HG03565 (cell line): ENCODE results near the gene SMPD2.
A peak's percentile ranks its signal among the peaks of the same experiment; 100 is the strongest.
"Not testable (repeated sequence)": the region's sequence is repeated elsewhere in the genome, so short reads cannot be mapped to it uniquely, and the experiment has no call there.

Experiments used
- ATAC-seq: cut with Tn5 transposase; IDR thresholded peaks from one replicate; pipeline ENCODE4 v1.9.1; 2021; ENCODE audit warnings: mild to moderate bottlenecking, moderate library complexity; ENCODE audit not compliant: unreplicated experiment

SMPD2 gene

DNA sequence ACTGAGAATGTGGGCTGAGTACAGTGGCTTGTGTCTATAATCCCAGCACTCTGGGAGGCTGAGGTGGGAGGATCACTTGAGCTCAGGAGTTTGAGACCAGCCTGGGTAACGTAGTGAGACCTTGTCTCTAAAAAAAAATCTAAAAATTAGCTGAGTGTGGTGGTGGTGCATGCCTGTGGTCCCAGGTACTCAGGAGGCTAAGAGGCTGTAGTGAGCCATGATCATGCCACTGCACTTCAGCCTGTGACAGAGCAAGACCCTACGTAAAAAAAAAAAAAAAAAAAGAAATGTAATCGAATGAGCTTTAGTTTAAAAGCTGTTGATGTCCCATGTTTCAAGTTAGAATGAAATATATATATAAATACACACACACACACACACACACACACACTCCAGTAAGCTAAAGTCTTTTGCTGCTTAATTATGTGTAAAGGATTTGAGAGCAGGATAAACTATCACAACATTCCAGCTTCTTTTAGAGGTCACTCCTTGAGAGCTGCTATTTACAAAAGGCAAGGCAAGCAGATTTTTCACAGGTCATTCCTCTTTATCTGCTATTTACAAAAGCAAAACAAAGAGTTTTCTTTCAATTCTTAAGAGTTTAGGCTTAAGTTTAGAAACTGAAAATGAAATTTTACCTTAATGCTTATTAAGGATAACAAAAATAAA is 19.8 kb downstream of the SMPD2 start:
- ATAC-seq = no peak

DNA sequence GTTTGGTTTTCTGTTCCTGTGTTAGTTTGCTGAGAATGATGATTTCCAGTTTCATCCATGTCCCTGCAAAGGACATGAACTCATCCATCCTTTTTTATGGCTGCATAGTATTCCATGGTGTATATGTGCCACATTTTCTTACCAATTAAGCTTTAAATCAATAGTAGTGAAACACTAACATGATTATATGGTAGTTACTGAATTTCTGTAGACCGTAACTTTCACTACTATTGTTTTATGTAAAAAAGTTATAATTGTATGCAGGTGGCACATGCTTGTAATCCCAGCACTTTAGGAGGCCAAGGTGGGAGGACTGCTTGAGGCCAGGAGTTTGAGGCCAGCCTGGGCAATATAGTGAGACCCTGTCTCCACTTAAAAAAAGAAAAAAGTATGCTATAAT is 20.7 kb downstream of the SMPD2 start:
- ATAC-seq = not testable (repeated sequence)

DNA sequence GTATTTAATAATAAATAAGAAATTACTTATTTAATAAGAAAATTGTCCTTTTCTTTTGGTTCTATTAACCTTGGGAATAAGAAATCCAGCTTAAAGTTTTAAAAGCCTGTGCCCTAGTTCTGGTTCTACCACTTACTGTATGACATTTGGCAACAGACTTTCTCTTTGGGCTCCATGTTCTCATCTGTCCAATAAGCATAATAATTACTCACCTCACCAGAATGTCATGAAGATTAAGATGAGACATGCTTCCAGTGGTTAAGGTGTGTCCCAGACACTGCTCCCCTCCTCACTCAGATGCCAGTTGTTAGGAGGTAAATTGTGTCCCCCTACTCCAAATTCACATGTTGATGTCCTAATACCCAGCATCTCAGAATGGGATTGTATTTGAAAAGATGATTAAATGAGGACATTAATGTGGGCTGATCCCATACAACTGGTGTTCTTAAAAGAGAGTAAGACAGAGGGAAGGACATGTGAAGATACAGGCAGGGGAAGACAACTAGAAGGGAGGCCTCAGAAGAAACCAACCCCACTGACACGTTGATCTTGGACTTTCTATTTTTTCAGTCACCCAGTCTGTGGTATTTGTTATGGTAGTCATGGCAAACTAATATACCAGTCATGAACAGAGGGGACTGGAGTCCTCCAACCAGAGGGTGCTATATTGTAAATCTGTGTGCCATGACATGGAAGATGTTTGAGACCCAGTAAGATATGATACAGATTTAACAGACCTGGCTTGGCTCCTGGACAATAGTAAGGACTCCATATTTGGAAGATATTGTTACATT is 21.4 kb downstream of the SMPD2 start:
- ATAC-seq = no peak

DNA sequence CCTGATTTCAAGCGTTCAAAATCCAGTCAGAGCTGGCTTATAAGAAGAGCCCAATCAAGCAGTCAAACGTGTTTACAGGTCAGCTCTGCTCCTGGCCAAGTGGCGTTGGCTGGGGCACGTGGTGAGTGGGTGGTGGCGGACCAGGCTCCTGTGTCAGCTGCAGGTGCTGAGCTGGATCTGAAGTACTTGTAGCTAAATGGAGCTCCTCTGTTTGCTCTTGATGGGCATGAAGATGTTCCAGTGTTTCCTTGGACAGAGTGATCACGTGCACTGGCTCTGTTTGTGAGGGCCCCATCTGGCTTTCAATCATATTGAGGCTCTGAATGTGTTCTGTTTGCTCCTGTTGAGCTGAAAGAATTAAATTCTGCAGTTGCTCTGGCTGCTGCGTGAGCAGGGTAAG is 25.2 kb downstream of the SMPD2 start:
- ATAC-seq = no peak

DNA sequence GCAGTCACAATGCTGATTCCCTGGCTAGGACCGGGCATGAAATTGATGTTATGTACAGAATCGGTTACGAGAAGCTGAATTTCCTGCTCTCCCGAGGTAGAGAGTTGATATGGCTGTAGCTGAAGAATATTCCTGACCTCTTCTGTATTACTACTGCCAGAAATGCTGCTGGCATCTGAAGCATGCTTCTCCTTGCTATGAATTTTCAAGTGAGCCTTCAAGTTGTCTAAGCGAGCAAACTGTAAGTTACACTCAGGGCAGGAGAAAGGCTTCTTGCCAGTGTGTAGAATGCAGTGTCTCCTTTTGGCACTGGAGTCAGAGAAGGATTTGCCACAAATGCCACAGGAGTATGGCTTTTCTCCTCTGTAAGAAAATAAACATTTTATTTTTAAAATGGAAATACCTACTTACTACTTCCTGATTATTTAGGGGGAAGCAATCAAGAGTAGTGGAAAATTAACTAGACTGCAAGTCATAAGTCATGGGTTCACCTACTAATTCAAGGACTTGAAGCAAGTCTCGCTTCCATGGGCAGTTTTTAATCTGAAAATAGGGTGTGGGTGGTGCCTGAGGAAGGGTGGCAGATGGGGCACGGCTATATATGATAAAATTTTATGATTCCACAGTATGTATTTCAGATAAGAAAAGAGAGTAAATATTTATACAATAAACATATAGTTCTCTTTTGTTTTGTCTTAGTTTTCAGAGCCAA is 25.8 kb downstream of the SMPD2 start:
- ATAC-seq = no peak

DNA sequence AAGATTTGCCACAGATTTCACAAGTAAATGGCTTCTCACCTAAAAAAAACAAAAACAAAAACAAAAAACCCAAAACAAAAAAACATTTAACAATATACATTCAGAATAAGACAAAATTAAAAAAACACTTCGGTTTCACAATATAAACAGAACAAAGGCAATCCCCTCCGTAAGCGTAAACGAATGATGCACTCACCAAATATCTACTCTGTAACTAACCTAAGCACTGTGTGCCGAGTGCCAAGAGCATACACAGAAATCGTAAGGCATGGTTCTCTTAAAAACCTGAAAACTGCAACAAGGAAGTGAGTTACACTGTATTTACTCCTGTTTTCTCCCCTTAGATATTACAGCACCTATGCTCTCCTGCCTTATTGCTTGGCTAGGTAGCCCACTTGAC is 27.2 kb downstream of the SMPD2 start:
- no peak for ATAC-seq

DNA sequence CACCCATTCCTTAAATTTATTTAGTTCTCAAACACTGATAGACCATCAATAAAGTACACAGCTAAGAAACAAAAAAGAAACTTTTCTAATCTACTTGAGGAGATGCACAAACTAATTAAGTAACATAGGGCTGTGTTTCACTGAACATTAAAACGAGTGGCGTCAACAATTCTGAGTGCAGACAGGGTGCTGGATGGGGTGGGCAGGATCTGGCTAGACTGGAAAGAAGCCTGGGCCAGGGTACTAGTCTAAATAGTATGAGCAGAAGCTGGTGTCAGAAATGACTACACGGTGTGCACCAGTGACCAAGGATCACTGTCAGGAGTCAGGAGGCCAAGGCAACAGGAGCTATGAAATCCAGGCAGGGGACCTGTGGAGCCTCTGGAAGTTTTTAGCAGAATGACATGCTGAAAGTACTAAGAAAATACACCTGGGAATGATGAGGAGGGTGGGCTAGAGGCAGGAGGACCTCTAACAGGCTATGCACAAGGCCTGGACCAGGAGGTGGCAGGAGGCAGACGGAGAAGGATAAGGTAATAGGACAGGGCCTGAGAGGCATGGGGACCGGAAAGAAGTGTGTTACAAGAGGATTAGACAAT is 29.2 kb downstream of the SMPD2 start:
- no peak for ATAC-seq

DNA sequence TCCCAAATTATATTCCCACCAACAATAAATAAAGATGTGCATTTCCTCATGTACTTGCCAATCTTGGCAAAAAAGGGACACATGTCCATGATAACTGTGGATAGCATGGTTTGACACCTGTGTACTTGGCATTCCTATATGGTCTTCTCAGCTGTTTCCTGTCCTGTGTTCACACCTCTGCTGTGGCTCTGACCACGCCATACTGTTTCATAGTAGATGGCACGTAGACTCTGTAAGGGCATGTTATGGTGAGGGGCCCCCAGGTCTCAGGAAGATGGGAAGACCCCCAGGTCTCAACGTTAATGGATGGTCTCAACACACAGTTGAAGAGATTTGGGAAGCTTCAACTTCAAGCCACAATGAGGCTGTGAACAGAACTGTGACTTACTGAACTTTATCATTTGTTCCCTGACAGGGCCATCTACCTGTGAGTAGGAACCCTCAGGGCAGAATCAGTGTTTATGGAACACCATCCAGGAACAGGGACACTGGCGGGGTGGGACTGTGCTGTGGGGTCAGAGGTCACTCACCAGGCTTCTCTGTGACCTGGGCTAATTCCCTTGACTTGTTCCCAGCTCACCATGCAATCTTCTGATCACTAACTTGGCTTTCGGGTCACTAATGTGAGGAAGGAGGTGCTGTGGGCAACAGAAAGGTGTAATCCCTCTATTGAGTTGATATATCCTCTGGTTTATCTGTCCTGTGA is 30.7 kb downstream of the SMPD2 start:
- ATAC-seq = no peak

DNA sequence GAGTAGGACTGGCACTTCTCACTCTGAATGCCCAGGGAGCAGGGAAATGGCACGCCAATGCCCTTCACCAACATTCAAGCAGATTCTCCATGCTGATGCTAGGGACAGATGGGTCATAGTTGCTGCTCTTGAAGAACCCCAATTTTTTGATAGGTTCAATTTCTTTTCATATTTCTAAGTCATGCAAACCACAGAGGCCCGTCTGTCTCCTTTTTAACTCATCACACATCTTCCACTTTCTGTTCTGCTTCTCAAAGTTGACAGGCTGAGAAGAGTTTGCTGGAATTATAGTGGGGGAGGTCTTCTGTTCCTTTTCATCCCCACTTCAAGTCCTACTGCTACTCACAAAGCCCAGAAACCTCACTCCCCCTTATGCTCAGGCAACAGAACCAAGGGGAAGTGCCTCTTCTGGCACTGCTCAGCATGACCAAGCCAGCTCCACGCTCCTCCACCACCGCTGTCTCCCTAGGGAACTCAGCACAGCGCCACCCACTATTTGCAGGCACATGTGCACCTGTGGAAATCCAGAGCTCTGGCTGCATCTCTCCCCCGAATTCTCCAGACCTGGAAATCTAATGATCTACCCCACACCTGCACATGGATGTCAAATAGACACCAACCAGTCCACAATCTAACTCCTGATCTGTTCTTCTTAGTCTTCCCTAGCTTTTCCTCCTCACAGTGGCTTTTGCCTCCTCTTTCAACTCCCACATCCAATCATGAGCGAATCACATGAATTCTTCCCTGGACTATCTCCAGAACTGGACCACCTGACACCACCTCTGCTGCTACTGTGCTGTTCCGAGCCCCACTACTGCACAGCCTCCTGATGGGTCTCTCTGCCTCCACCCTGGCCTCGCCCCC is 31.8 kb downstream of the SMPD2 start:
- ATAC-seq = peak; percentile 38

DNA sequence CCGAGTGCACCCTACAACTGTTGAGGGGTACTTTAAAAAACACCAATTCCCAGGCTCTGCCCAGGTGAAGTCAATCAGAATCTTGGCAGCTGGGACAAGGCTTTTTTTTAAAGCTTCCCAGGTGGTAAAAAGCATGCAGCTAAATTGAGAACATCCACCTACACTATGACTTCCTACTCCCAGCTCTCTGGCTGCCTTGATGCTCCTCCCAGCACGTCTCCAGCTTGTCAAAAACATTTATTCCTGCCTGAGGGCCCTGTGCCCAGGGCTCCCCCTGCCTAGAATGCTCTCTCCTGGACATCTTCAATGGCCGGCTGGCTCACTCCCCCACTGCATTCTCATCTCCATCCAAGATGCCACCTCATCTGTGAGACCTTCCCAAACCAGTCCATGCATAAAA is 32.6 kb downstream of the SMPD2 start:
- no peak for ATAC-seq

DNA sequence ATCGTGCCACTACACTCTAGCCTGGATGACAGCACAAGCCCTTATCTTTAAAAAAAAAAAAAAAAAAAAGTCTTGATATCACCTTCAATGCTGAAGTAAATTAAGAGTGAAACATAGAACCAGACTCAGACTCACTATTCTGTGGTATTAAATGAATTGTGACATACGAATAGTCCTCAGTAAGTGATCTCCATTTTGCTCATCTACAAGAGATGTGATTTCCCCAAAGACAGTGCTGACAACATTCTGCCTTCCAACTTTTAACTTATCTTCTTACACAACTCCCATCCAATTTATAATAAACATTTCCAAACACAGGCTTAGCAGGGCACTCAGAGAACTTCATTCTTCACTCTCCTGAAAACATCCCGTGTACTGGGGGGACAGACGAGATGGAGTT is 34.5 kb downstream of the SMPD2 start:
- no peak for ATAC-seq

DNA sequence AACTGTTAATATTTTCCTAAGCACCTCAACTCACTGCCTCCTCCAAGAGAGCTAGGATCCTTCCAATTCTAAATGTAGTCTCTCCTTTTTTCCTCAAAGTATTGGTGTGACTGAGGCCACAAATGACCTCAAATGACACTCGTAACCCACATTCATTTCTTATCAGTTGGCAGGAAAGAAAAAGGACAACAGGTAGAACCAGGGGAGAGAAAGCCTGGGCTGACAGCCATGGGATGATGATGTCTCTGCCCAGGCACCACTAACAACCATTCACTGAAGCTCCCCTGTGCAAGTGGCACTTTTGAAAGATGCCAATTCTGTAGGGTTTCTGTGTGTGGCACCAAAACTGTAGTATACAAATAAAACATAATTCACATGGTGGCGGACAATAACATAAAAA is 35.1 kb downstream of the SMPD2 start:
- ATAC-seq = no peak

DNA sequence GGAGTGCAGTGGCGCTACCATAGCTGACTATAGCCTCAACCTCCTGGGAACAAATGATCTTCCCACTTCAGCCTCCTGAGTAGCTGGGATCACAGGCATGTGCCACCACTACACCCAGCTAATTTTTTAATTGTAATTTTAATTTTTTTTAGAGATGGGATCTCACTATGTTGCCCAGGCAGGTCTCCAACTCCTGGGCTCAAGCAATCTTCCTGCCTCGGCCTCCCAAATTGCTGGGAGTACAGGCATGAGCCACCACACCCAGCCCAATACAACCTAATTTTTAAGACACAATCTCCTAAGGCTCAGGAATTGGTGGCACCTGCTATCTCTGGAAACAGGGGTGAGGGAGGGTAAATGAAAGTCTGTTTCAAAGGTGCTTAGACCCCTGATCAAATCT is 36.7 kb downstream of the SMPD2 start:
- no peak for ATAC-seq

DNA sequence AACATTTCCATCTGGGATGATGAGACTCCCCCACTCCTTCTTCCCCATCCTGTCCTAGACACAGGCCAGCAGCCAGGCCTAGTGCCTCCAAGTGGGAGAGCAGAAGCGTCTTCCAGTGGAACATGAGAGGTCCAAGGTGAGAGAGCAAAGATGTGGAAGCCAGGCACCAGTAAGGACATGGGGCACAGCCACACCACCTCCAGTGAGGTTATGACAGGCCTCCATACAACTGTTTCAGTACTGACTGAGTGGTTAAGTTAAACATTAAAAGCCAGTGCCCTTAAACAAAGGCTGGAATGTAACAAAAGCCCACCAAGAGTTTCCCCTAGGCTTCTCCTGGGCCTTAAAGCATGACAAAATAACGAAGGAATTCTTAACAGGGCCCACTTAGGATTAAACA is 37.2 kb downstream of the SMPD2 start:
- no peak for ATAC-seq

DNA sequence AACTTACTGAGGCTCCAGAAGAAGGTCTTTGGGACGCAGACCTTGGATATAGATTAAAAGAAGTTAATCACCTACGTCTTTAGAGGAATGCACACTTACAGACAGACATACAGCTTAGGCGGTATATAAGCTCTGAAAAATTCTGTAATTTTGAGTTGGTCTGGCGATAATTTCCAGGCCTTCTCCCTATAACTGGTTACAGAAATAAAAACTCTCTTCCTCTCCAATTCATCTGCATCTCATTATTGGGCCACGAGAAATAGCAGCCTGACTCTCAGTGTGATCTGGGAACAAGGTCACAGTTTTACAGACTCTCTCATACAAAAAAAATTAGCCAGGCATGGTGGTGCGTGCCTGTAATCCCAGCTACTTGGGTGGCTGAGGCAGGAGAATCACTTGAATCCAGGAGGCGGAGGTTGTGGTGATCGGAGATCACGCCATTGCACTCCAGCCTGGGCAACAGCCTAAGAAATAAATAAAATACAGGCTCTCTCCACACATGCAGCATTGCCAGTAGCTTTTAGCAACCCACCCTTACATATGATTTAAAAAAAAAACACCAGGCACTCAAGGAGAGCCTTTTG is 37.8 kb downstream of the SMPD2 start:
- ATAC-seq = no peak

DNA sequence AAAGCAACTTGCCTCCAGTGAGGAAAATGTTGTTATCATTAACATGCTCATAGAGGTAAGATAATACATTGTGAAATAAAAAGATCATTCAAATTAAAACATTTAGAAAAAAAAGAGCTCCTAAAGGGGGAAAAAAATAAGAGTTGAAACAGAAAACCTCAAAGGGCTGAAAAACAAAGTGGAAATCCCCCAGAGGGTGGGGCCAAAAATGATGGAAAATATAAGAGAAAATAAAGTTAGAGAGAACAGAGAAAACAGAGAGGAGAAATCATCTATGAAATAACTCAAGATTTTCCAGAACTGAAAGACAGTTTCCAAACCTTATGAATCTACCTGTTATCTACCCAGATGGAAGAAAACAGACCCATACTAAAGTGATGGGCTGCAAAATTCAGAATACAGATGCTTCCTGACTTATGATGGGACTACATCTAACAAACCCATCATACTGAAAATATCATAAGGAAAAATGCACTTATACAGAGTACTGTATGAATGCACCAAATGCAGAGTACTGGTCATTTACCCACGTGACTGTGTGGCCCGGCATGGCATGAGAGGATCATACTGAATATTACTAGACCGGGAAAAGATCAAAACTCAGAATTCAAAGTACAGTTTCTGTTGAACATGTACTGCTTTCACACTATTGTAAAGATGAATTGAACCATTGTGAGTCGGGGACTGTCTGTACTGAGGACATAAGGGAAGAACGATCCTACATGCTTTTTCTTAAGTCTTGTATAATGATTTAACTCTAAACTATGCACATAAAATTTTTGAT is 38.5 kb downstream of the SMPD2 start:
- no peak for ATAC-seq

DNA sequence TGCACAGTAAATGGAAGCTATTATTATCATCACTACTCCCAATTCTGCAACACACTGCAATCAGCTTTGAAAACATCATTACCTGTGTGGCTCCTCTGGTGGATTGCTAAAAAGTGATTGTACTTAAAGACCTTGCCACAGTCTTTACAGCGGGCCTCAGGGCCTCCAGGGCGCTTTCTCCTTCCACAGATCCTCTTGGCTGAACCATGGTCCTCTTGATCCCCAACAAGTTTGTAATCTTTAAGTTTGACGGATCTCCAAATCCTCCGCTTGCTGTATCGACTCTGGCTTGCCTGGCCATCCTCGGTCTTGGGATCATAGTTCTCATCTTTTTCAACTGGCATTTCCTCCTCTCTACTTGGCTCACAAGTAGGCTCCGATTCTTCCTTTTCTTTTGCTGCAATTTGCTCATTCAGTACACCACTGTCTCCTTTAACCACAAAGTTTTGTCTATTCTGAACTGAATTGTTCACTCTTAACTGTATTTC is 40.5 kb downstream of the SMPD2 start:
- ATAC-seq = no peak

DNA sequence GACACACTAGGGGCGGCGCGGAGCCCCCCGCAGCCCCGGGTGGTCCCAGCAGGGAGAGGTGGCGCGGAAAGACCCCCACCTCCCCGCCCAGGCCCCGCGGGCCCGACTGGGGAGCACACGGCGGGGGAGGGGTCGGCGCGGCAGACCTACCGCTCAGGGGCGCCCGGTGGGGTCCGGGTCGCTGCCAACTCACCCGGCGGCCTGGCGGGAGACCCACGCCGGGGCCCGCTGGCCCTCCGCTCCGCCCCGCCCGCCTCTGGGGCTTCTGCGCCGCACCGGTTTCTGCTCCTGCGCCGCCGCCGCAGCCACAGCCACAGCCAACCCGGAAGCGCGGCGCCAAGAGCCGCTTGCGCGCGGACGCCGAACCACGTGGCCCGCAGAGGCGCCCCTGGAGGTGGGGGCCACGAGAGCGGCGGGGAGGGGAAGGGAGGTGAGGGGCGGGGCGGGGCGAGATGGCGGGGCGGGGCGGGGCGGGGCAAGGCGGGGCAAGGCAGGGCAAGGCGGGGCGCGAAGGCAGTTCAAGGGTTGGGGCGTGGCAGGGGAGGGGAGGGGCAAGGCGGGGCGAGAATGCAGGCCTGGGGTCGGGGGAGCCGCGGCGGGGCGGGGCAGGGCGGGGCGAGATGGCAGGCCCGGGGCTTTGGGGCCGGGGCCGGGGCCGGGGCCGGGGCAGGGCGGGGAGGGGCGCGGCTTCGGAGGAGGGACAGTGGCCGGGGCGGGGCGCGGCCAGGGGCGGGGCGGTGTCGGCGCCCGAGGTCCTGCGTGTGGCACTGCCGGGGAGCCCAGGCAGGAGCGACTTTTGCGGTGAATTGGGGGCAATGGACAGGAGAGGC is 42.6 kb downstream of the SMPD2 start, which contains the start of gene ZBTB24:
TSS of gene ZBTB24 (minus strand) at position 315 of the 830 bp plus-strand sequence. CDS start 1,193 bp downstream, outside the sequence.
- ATAC-seq = peak; percentile 86
